ENCODE results near the gene AURKAIP1. TPM values are rescaled to one million over a fixed set of nuclear protein-coding genes. Genes with fewer than 3 reads are reported as not detected.

The AURKAIP1 gene
- total and polyA plus RNA-seq, 9 of the 15 experiments (the other 6 are each of a cell fraction or from before 2014, with no cell fraction given) = 7.8 to 478 (median 92.0) TPM

- no peak for TF ChIP-seq STAT5B (CRISPR knock-in tag; IDR thresholded peaks at IDR 0.05)
- no peak for TF ChIP-seq NFXL1 (CRISPR knock-in tag; IDR thresholded peaks at IDR 0.05)
- TF ChIP-seq MAFG (tag; conservative IDR thresholded peaks at IDR 0.05) = no peak
- no peak for TF ChIP-seq ATF2 (CRISPR knock-in tag; IDR thresholded peaks at IDR 0.05)
- peak; percentile 94 for TF ChIP-seq ARID4B (CRISPR knock-in tag; IDR thresholded peaks at IDR 0.05)
- no peak for TF ChIP-seq XRCC4 (IDR thresholded peaks at IDR 0.05; ENCODE audit: extremely low read depth, insufficient read depth, insufficient read length)
- TF ChIP-seq HNRNPLL (IDR thresholded peaks at IDR 0.05; ENCODE audit: low read depth, low read length, poor library complexity, severe bottlenecking) = no peak
- no peak for TF ChIP-seq NFE2 (IDR thresholded peaks at IDR 0.05; ENCODE audit: low read depth)
- no peak for TF ChIP-seq BRD9 (IDR thresholded peaks at IDR 0.05; ENCODE audit: low read depth, partially characterized antibody)
- no peak for TF ChIP-seq ZNF584 (CRISPR knock-in tag; IDR thresholded peaks at IDR 0.05; ENCODE audit: low read depth)
- TF ChIP-seq ESRRA (IDR thresholded peaks at IDR 0.05; ENCODE audit: borderline replicate concordance, low read depth) = no peak
- TF ChIP-seq ZNF586 (CRISPR knock-in tag; conservative IDR thresholded peaks at IDR 0.05) = no peak
- no peak for TF ChIP-seq SOX6 (IDR thresholded peaks at IDR 0.05)
- no peak for TF ChIP-seq ZNF232 (CRISPR knock-in tag; IDR thresholded peaks at IDR 0.05)
- no peak for TF ChIP-seq CHCHD3 (CRISPR knock-in tag; IDR thresholded peaks at IDR 0.05)
- peak; percentile 29 for TF ChIP-seq TAF1 (IDR thresholded peaks at IDR 0.05; ENCODE audit: control insufficient read depth, extremely low read depth, insufficient read depth, low read length, severe bottlenecking)
- 0 out of 2 replicates have a peak, but pooled peaks have one; percentile 48 for TF ChIP-seq NFRKB (IDR thresholded peaks at IDR 0.05; ENCODE audit: low read depth)
- TF ChIP-seq HDGF (IDR thresholded peaks at IDR 0.05) = no peak; the same call in 1 of the 2 replicates
- no peak for TF ChIP-seq ZNF830 (CRISPR knock-in tag; IDR thresholded peaks at IDR 0.05)
- TF ChIP-seq CCNT2 (IDR thresholded peaks at IDR 0.05; ENCODE audit: borderline replicate concordance, extremely low read depth, insufficient read length, low read depth, low read length) = no peak
- no peak for TF ChIP-seq RBM22 (IDR thresholded peaks at IDR 0.05; ENCODE audit: low read depth, low read length, poor library complexity, severe bottlenecking)
- 0 out of 2 replicates have a peak, but pooled peaks have one; percentile 35 for TF ChIP-seq SMAD4 (CRISPR knock-in tag; conservative IDR thresholded peaks at IDR 0.05)
- no peak for TF ChIP-seq ZBTB43 (CRISPR knock-in tag; IDR thresholded peaks at IDR 0.05)
Observed at GRCh38 chr1:1397839-1398523, 23.0 kb upstream of the AURKAIP1 start (continued).

Data from K562 (cell line).